GM18870 (cell line): ENCODE data around the gene CFAP99.
"Not testable (repeated sequence)": the region's sequence is repeated elsewhere in the genome, so short reads cannot be mapped to it uniquely, and the experiment has no call there.

ENCODE experiments used
- ATAC-seq: cut with Tn5 transposase; IDR thresholded peaks from one replicate; pipeline ENCODE4 v1.9.1; 2021; ENCODE audit warnings: moderate library complexity; ENCODE audit not compliant: unreplicated experiment

The CFAP99 gene

GRCh38 chr4:2465032-2465431 lies 46.3 kb downstream of the CFAP99 start:
- ATAC-seq: no peak

- not testable (repeated sequence) for ATAC-seq
Observed at GRCh38 chr4:2465544-2465943, 46.8 kb downstream of the CFAP99 start.

GRCh38 chr4:2468456-2469191 lies 49.9 kb downstream of the CFAP99 start, which contains the start of gene RNF4:
Gene RNF4 (plus strand): TSS chr4:2469106. CDS start chr4:2490494, 21,388 bp downstream.
- peak; percentile 77 for ATAC-seq

- peak; percentile 28 for ATAC-seq
Observed at GRCh38 chr4:2469192-2469984, 50.6 kb downstream of the CFAP99 start.

- no peak for ATAC-seq
Observed at GRCh38 chr4:2470791-2471190, 52.0 kb downstream of the CFAP99 start.

GRCh38 chr4:2472187-2472586 lies 53.4 kb downstream of the CFAP99 start:
- ATAC-seq: no peak

GRCh38 chr4:2478229-2478628 lies 59.5 kb downstream of the CFAP99 start:
- no peak for ATAC-seq

GRCh38 chr4:2480649-2481048 lies 61.9 kb downstream of the CFAP99 start:
- ATAC-seq: no peak

GRCh38 chr4:2482192-2482591 lies 63.4 kb downstream of the CFAP99 start:
- no peak for ATAC-seq

GRCh38 chr4:2482693-2483092 lies 63.9 kb downstream of the CFAP99 start:
- no peak for ATAC-seq

- ATAC-seq: no peak
Observed at GRCh38 chr4:2483237-2483636, 64.5 kb downstream of the CFAP99 start.

- no peak for ATAC-seq
Observed at GRCh38 chr4:2484185-2484584, 65.4 kb downstream of the CFAP99 start.

GRCh38 chr4:2484993-2485392 lies 66.2 kb downstream of the CFAP99 start:
- peak; percentile 53 for ATAC-seq

- ATAC-seq: no peak
Observed at GRCh38 chr4:2485956-2486355, 67.2 kb downstream of the CFAP99 start.

GRCh38 chr4:2486981-2487380 lies 68.2 kb downstream of the CFAP99 start:
- no peak for ATAC-seq

GRCh38 chr4:2487632-2488031 lies 68.9 kb downstream of the CFAP99 start:
- peak; percentile 54 for ATAC-seq

GRCh38 chr4:2489081-2489805 lies 70.5 kb downstream of the CFAP99 start:
- no peak for ATAC-seq

GRCh38 chr4:2489841-2490552 lies 71.2 kb downstream of the CFAP99 start:
- no peak for ATAC-seq

- ATAC-seq: no peak
Observed at GRCh38 chr4:2492970-2493369, 74.2 kb downstream of the CFAP99 start.

GRCh38 chr4:2494992-2495391 lies 76.2 kb downstream of the CFAP99 start:
- ATAC-seq: no peak

GRCh38 chr4:2497324-2497723 lies 78.6 kb downstream of the CFAP99 start:
- no peak for ATAC-seq
